Middle frontal gyrus (tissue), 1 donor: ENCODE results near the gene FAM135A.
"Not testable (repeated sequence)": the region's sequence is repeated elsewhere in the genome, so short reads cannot be mapped to it uniquely, and the experiment has no call there.

Experiments used
- DNase-seq: peaks from one replicate; pipeline ENCODE4 v3.0.0-alpha.2; 2015; ENCODE audit warnings: low spot score; ENCODE audit errors: extremely low spot score

The FAM135A gene

DNA sequence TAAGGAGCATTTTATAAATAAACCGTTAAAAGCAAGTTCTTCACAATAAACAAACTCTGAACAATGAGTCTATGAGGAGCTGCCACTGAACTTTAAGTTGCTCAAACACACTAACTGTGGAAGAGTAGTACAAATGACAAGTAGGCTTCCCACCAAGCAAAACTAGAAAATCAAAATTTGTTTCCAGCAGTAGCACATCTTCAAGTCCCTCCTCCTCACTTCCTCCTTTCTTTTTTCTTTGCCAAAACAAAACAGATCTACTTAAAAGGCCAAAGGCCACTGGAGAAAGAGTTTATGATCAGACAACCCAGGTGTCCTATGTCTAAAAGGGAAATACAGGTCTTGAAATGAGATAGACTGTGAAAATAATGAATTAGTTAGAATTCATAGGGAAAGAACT lies 17.1 kb upstream of the FAM135A start:
- DNase-seq: no peak

DNA sequence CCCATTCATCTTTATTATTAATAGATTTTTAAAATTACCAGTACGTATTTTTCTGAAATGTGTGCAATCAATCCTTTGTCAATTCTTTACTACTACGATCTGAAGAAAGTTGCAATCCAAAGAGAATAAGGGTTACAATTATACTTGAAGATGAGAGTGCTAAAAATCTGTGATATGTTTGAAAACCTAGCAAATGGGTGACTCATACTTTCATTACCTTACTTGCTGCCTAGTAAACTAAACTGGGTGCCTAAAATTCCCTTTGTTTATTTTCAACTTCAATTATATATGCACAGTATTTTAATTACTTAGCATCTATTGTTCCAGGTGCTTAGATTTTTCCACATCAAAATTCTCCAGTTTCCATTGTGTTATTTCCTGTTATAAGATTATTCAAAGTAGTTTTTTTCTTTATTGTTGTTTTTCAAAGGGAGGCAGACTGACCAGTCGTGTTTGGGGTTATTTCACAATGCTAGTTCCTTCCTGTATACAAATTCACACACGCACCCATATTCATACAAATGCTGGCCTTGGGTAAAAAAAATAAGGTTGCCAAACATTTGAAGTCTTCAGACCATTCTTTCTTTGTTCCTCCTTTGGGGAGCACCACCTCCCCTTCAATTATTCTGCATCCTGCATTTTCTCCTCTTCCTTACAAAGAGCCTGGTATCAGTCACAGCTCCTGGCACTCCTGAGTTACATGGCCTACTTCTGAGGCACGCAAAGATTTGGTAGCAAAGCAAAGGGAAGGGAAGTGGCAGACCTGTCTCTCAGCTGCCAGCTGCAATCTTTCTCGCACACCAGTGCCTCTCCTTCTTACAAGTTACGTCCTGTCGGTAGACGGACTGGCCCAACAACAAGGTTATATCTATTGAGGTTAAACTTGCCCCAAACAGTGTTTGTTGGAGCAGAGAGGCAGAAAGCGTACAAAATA lies 16.2 kb upstream of the FAM135A start:
- DNase-seq: no peak

DNA sequence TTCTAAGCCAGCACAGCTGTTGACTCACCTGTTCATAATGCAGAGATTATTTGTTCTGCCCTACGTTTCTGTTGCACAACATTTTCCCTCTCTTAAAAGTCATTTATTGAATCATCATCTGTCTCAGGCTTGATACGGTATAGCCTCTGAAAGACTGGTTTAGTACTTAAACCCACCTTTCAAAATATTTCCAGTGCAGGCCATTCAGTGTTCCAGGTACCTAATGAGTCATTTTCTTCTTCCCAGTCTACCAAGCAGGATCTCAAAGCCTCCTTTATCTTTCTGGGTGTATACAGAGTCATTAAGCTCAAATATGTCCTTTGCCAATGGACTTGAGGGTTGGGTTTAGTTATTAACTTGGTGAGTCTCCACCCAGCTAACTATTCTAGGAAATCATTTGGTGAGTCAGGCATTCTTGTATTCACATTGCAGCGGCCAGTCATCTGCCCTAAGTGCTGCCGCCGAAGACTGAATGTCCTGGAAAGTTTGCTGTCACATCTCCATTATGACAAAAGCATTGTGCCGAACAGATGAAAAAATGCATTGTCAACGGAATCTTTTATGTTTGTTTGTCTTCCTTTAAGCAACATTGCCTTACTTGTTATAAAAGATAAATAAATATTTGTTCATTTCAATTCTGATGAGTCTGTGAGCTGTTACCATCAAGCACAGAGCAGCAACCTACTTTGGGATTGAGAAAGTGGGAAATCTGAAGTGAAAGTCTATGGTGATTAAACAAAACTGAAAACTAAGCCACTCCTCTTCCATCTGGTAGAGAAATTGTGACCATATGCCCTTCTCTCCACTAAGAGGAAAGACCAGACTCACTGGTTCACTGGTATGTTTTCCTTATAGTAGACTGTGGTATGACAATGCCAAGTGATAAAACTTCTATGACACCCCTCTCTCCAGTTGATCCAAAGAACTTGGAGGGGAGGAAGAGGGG lies 14.3 kb upstream of the FAM135A start:
- no peak for DNase-seq

DNA sequence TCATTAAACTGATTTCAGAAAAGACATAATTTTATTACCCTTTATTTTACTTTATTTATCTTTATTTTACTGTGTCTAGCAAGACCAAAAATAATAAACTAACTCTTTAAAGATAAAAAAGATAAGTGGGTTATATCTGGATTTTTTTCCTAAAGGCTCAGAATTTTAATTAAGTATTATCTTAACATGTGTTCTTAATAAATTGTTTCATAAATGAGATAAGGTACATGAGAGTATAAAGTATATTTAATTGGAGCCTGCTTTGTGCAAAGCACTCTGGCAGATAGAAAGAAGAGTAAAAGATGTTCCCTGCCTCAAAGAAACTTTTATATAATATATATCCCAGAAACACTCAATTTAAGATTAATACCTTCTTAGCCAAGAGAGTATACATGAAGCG lies 8.7 kb upstream of the FAM135A start:
- no peak for DNase-seq

DNA sequence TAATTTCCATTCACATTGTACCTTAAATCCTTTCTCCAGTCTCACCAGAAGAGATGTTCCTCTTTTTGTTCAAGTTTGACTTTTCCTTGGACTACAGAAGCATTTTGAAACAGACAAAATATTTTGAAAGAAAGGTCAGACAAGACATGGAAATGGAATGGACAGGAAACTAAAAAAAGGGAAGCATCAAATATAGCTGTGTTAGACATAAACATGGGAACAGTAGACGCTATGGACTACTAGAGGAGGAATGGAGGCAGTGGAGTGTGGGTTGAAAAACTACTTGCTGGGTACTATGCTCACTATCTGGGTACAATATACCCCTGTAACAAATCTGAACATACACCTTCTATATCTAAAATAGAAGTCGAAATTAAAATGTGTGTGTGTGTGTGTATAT lies 4.1 kb upstream of the FAM135A start:
- DNase-seq: no peak

DNA sequence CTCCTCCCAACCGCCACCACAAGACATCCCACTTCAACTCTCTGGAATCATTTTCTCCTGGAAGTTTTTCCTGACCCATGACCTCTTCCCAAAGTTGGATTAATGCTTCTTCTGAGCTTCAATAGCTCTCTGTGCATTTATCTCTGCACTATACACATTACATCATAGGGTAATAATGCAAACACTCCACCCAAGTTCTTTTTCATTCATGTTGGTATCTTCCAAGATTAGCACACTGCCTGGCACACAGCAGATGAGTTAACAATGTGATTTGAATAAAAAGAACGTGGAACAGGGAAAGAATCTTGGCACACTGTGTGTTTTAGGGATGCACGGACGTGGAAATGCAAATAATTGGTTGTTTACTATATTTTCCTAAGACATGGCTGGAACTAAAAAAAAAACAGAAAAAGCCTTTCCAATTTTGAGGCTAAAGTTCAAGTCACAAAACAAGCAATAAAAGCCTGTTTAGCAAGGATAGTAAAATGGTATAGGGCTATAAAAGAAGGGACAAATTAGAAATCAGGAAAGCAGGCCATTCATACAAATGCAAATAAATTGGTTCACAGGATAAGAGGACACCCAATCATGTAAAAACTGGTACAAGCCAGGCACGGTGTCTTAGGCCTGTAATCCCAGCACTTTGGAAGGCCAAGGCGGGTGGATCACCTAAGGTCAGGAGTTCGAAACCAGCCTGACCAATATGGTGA lies 1.6 kb upstream of the FAM135A start:
- no peak for DNase-seq

DNA sequence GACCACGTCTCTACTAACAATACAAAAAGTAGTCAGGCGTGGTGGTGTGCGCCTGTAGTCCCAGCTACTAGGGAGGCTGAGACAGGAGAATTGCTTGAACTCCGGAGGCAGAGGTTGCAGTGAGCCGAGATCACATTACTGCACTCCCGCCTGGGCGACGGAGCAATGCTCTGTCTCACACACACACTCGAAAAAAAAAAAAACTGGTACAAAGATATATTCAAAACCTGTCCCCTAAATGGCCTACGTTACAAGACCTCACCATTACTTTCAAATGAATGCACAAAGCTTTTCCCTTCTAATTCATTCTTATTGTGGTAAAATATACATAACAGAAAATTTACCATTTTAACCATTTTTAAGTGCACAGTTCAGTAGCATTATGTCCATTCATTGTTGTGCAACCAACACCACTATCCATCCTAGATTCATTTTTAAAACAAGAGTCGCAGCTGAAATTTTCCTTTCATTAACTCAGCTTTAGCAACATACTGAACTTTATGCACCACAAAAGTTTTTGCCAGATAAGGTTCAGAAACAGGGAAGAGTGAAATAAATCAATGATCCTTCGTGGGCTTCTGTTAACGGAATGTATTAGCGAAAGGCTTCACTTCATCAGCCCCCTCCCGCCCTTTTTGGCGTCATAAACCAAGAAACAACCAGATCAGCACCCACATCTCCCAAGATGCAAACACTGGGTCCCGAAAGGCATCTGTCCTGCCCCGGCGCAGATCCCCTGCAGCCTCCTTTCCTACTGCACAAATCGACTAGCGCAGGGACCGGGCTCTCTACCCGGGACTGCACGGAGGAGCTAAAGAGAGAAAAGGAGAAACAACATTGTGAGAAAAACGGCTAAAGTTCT lies 825 bp upstream of the FAM135A start:
- DNase-seq: no peak

DNA sequence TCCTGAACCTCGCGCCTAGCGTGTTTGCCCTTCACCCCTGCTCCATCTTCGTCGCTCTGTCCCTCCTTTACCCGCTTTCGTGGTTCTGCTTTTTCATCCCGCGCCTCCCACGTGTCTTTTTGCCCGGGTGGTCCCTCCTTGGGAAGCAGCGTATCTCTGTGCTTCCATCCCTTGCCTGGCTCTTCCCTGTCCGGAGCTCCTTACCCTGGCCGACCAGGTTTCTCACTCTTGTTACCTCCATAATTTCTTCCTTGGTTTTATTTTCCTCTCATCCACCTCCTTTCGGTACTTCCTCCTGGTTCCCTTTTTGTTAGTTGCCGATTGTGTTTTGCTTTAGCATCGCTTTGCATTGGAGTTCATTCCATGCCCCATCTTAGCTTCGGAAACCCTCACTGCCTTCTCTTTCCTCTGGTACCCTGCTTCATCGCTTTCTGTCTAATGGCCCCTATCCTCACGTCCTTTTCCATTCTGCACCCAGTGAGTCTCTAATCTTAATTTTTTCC lies 735 bp downstream of the FAM135A start:
- DNase-seq: no peak

DNA sequence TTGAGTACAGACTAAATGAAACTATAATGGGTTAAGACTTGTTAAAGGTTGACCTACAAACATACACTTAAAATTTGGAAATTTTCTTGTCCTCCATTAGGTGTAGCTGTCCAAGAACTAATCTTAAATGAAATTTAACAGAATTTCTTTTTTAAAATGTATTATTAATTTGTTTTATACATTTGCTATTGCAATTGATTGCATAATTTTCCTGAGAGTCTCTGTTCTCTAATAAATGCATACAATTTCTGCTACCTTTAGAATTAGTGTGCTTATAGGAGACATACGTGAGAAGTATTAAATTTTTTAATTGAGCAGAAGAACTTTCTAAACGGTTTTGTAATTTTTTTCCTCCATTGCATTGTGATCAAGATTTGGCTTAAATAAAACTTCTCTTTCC lies 1.5 kb downstream of the FAM135A start:
- no peak for DNase-seq

DNA sequence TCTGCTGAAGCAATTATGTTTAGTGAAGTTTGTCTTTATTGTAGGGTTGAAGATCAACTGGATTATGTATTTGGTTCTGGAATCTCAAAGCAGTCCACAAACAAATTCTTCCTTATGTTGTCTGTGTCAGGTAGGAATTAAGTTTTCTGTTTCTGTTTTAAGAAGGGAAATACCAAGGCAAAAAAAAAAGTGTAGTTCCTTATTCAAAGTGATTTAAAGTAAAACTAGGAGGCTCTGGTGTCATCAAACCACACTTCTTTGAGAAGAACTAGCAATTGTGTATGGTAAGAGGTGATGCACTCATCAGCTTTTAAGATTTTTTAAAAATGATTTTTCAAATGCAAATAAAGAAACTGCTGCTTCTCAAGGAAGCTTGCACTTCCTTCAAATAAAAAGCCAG lies 1.9 kb downstream of the FAM135A start:
- no peak for DNase-seq

DNA sequence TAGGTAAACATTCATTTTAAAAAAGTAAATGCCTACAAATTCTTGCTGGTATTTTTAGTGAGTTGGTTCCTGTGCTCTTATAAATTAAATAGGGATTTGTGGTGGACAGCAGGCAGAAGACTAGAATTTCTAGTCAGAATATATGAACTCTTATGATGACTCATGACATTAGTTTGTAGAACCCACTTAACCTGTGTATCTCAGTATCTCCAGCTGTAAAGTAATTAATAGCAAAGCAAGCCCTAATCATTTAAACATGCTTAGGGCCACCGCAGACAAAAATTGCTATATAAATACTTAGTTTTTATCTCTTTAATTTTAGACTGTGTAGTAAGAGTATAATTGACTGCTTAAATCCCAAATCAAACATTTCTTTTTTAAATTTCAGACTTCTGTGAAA lies 2.4 kb downstream of the FAM135A start:
- no peak for DNase-seq

DNA sequence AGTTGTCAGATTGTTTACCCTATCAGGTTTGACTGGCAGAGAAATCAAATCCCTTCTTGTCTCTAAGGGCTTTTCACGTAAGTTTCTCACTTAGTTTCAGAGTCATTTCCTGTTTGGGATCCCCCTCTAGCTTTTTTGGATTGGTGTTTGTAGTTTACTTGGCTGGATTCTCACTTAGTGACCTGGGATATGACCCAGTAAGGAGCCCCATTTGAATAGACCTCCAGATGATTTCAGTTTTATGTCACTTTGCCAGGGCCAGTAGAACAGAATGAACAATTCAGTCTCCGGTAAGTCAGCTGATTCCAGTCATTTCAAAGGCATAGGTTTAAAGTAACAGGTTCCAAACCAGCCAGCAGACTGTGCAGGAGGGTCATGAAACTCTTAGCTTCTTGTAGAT lies 8.2 kb downstream of the FAM135A start:
- no peak for DNase-seq

DNA sequence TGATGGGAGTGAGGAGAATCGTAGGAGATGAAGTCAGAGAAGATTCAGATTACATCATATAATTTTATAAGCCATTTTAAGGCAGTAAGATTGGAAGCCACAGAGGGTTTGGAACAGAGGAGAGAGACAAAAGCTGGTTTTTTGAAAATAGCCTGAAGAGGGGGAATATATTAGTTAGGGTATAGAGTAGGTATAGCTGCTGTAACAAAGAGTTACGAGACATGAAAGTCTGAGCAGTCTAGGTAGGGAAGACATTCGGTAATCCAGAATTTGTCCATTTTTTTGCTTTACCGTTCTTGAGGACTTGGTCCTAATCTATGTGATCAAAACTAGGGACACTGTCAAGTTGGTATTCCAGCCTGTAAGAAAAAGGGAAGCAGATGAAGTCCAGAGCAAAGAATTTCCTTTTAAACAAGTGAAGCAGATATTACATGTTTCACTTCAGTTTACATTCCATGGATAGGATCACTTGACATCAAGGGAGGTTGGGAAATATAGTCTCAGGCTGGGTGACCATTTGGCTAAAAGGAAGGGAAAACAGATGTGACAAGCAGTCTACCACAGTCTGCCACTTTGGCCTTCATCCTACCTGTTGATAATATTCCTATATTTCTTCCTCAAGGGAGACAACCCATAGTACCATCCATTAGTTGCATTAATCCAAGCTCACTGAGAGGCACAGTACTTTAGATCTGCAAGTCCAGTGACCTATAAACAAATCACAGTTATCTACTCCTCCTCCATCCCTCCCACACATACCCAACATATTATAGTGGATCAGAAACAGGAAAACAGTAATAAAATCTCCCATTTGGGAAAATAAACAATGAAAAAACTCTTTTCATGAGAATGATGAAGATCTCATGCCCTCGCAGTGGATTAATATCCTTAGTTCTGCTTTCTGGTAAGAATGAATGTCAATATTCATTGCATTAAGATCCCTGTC lies 10.2 kb downstream of the FAM135A start:
- DNase-seq: no peak

DNA sequence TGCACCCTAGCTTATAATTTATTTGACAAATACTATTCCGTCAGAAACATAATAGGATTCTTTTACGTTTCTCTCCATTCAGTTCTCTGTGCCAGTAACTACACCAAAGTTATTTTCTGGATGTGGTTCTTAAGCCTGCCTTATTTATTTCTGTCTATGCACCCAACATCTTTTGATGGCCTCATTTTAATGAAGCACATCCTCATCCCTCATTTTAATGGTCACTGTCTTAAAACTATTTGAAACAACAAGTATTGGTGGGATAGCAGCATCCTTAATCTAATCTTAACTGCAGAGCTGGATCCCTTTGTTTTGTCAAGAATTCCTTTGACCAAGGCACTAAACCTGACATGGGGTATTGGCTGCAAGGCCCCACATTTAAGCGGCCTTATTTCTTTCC lies 11.0 kb downstream of the FAM135A start:
- DNase-seq: no peak

DNA sequence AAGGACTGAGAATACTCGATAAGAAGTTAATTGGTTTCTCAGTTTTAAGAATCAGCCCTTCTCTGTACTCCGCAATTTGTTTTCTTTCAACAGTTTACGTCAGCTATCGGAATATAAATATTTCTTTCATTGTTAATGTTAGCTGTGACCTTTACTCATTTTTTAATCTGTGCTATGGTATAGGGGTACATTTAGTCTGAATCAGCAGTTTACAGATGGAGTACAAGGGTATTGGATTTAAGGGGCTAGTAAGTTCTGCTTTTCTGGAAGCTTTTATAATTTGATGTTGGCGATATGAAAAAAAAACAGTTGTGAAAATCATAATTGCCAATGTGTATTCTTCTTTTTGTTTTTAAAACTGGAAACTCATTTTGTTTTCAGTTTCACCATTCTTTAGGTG lies 23.0 kb downstream of the FAM135A start:
- DNase-seq: no peak

DNA sequence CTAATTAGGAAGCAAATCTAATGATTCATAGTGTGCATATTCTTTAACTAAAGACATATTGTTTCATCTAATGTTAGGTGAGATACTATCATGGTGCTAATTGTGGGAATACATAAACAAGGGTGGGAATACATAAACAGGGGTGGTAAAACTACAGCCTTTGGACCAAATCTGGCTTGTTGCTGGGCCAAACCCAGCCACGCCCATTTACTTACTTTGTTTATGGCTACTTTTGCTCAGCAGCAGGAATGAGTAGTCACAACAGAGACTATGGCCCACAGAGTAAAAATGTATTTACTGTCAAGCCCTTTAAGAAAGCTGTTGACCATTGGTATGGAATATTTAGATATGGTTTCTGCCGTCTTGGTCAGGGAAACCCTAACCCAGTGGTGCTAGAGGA lies 31.7 kb downstream of the FAM135A start:
- no peak for DNase-seq

DNA sequence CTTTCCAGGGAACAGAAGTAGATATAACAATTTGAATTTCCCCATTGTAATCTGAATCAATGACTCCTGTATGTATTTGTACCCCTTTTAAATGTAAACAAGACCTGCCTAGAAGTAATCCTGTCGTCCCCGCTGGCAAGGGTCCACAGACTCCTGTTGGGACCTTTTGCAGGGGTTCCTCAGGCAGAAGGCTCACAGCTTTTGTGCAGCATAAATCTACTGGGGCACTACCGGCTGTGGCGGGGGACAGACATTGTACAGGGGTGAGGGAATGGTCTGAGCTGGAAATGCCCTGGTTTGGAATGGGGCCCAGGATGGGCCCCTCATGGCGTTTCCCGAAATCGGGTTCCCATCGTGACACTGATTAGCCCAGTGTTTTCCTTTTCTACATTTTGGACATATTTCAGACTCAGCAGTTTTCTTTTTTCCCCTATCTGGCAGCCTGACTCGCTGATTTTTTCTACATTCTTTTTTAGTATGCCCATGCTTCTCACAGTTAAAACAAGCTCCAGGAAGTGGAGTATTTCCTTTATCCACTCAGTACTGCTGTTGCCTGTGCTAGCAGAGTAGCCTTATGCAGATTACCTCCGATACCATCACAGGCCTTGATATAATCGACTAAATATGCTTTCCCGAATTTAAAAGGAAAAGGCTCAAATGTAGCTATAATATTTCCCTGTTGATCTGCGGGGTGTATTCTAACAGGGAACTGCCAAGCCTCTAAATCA lies 34.2 kb downstream of the FAM135A start:
- not testable (repeated sequence) for DNase-seq

DNA sequence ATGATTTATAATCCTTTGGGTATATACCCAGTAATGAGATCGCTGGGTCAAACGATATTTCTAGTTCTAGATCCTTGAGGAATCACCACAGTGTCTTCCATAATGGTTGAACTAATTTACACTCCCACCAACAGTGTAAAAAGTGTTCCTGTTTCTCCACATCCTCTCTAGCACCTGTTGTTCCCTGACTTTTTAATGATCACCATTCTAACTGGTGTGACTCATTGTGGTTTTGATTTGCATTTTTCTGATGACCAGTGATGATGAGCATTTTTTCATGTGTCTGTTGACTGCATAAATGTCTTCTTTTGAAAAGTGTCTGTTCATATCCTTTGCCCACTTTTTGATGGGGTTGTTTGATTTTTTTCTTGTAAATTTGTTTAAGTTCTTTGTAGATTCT lies 40.6 kb downstream of the FAM135A start:
- not testable (repeated sequence) for DNase-seq

DNA sequence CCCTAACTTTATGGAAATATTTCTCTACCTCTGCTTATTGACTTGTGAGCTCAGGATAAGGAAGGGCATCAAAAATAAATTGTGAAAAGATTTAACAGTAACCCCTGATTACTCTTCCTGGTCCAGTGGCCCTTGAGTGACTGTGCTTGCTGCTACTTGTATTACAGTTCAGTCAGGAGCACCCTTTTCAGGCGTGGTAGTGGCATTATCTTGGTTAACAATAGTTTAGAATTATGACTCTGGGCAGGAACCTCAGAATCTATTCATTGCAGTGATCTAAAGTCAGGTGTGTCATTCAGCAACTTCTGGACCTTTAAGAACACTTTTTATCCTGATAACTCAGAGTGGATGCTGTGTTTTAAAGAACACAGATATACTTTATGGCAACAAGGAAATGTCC lies 43.4 kb downstream of the FAM135A start:
- DNase-seq: no peak
